K562 (cell line): ENCODE measurements around the gene BOLL. TPM values are rescaled to one million over a fixed set of nuclear protein-coding genes. Genes with fewer than 3 reads are reported as not detected.

Source experiments
- ATAC-seq: fragments of 200-7000 bp; cut with Tn5 transposase; 3 replicates; pipeline ENCODE4 v1.9.1; 2020; ENCODE audit warnings: moderate library complexity
- BruUV-seq: library from RNA; stranded (reverse); fragments of 400-500 nt; replicated peaks from 2 replicates; lab custom pipeline; 2021; lab: Mats Ljungman, UMichigan
- CTCF ChIA-PET: fragments of 300-600 bp; formaldehyde crosslinking; extraction: SDS; loops from one replicate; lab custom pipeline; 2021; ENCODE audit warnings: low intra/inter-chr PET ratio; lab: Yijun Ruan, JAX
- POLR2A ChIA-PET: fragments of 300-600, 350-650 bp; sonication (Branson Sonifier 250); formaldehyde crosslinking; extraction: SDS; loops from one replicate; lab custom pipeline; 2021; ENCODE audit warnings: antibody characterized with exemption, inconsistent platforms; lab: Yijun Ruan, JAX
- DNase-seq, 4 experiments: peaks; one replicate each; pipeline versions ENCODE4 v3.0.0 to v3.0.0-alpha.2; 2011 to 2018; ENCODE audit warnings: low spot score in 3 of 4, mixed read lengths in 3 of 4; ENCODE audit errors: extremely low read depth in 1 of 4
- FAIRE-seq: peaks from 2 replicates; lab custom pipeline; 2011; peaks lifted over from hg19 to GRCh38; lab: Jason Lieb, UNC
- H2AFZ ChIP-seq: 2 replicates; pipeline ENCODE4 v1.6.0; 2011; ENCODE audit warnings: low read depth, low read length, control low read depth, inconsistent platforms
- H3K27ac ChIP-seq: fragments of 200-600 bp; 3 replicates; pipeline ENCODE4 v1.8.0; 2011; ENCODE audit warnings: low read depth, mild to moderate bottlenecking, control low read depth, inconsistent platforms, low read length, moderate library complexity, mixed read lengths; ENCODE audit errors: extremely low read depth
- H3K27me3 ChIP-seq, 2 experiments: fragments of 300-600 bp in 1 of 2; 2 replicates in 1 of 2; 3 replicates in 1 of 2; pipeline versions ENCODE4 v1.6.0 to v1.8.0; 2011; ENCODE audit warnings: inconsistent platforms in 2 of 2, low read length in 2 of 2, mild to moderate bottlenecking in 1 of 2, mixed read lengths in 1 of 2, moderate library complexity in 1 of 2; ENCODE audit not compliant: control insufficient read depth in 2 of 2, insufficient read depth in 2 of 2
- H3K36me3 ChIP-seq: fragments of 300-600 bp; 3 replicates; pipeline ENCODE4 v1.8.0; 2011; ENCODE audit warnings: mild to moderate bottlenecking, low read length, inconsistent platforms; ENCODE audit not compliant: control insufficient read depth, insufficient read depth
- H3K4me1 ChIP-seq, 2 experiments: fragments of 200-600 bp in 1 of 2; replicated peaks in 1 of 2; 2 replicates in 1 of 2; 3 replicates in 1 of 2; pipeline versions ENCODE4 v1.5.1 to v1.8.0; 2011; ENCODE audit warnings: inconsistent platforms in 2 of 2, low read length in 2 of 2, mild to moderate bottlenecking in 1 of 2, mixed read lengths in 1 of 2, moderate library complexity in 1 of 2; ENCODE audit not compliant: control insufficient read depth in 2 of 2, insufficient read depth in 2 of 2
- H3K4me2 ChIP-seq: 2 replicates; pipeline ENCODE4 v1.6.1; 2011; ENCODE audit warnings: low read length, control low read depth, inconsistent platforms, mixed read lengths; ENCODE audit not compliant: insufficient read depth
- H3K4me3 ChIP-seq: fragments of 200-600 bp; sonication (generic), shearing (Covaris generic); 2 replicates; pipeline ENCODE4 v1.5.1; 2016; ENCODE audit warnings: control low read depth, inconsistent platforms
- H3K79me2 ChIP-seq: fragments of 200-600 bp; 3 replicates; pipeline ENCODE4 v1.8.0; 2011; ENCODE audit warnings: low read length, inconsistent platforms; ENCODE audit not compliant: control insufficient read depth, insufficient read depth
- H3K9ac ChIP-seq, 2 experiments: 2 replicates each; pipeline versions ENCODE4 v1.6.0 to v1.6.1; 2011; ENCODE audit warnings: low read depth in 2 of 2, low read length in 2 of 2, control low read depth in 1 of 2, inconsistent platforms in 1 of 2, mild to moderate bottlenecking in 1 of 2, mixed read lengths in 1 of 2; ENCODE audit not compliant: insufficient read depth in 1 of 2
- H3K9me1 ChIP-seq: one replicate; pipeline ENCODE4 v1.6.0; 2011; ENCODE audit warnings: inconsistent platforms, mild to moderate bottlenecking, low read length, moderate library complexity; ENCODE audit not compliant: control insufficient read depth, insufficient read depth
- H3K9me3 ChIP-seq: replicated peaks from 2 replicates; pipeline ENCODE4 v1.5.1; 2011; ENCODE audit warnings: low read depth, low read length, inconsistent platforms; ENCODE audit not compliant: control insufficient read depth, insufficient read depth
- H4K20me1 ChIP-seq: replicated peaks from 2 replicates; pipeline ENCODE4 v1.6.1; 2011; ENCODE audit warnings: low read length, inconsistent platforms, mixed read lengths; ENCODE audit not compliant: control insufficient read depth, insufficient read depth
- ERF ChIP-seq: fragments of 450-650 bp; formaldehyde crosslinking; IDR thresholded peaks from 2 replicates; pipeline ENCODE4 v1.4.0; 2020; ENCODE audit warnings: mild to moderate bottlenecking, mixed read lengths
- ETV1 ChIP-seq: fragments of 450-650 bp; conservative IDR thresholded peaks from 2 replicates; pipeline ENCODE4 v1.6.1; 2016; ENCODE audit warnings: missing genetic modification characterization, control low read depth, low read depth, missing compliant biosample characterization
- KAT7 ChIP-seq: sonication (generic); formaldehyde crosslinking; IDR thresholded peaks from 2 replicates; pipeline ENCODE4 v1.8.0; 2022; ENCODE audit warnings: missing genetic modification reagents, mild to moderate bottlenecking, borderline replicate concordance
- PML ChIP-seq: IDR thresholded peaks from 2 replicates; pipeline ENCODE4 v1.6.1; 2012; ENCODE audit warnings: low read length, inconsistent platforms
- POLR2G ChIP-seq: fragments of 200-400 bp; formaldehyde crosslinking; IDR thresholded peaks from 2 replicates; pipeline ENCODE4 v1.6.1; 2017; ENCODE audit warnings: low read depth, mild to moderate bottlenecking, antibody characterized with exemption, low read length, moderate library complexity
- SRF ChIP-seq, 2 experiments: fragments of 250-450, 450-650 bp in 1 of 2; sonication (Bioruptor Pico) in 1 of 2; sonication (generic) in 1 of 2; formaldehyde crosslinking; IDR thresholded peaks; 2 replicates each; pipeline versions ENCODE4 v1.5.0 to v1.5.1; 2020 to 2022; ENCODE audit warnings: mild to moderate bottlenecking in 1 of 2, missing genetic modification reagents in 1 of 2
- SRSF1 ChIP-seq: fragments of 200-400 bp; formaldehyde crosslinking; IDR thresholded peaks from 2 replicates; pipeline ENCODE4 v1.6.1; 2017; ENCODE audit warnings: mild to moderate bottlenecking, low read depth, low read length, moderate library complexity
- ZNF124 ChIP-seq: sonication (generic); formaldehyde crosslinking; IDR thresholded peaks from 2 replicates; pipeline ENCODE4 v1.8.1; 2022; ENCODE audit warnings: missing genetic modification reagents
- ZNF316 ChIP-seq: fragments of 450-650 bp; IDR thresholded peaks from 2 replicates; pipeline ENCODE4 v1.6.1; 2016
- ZNF764 ChIP-seq: fragments of 250-450 bp; sonication (Bioruptor Pico); IDR thresholded peaks from 2 replicates; pipeline ENCODE4 v1.4.0; 2020; ENCODE audit warnings: low read depth, mild to moderate bottlenecking, moderate library complexity
- WGBS: fragments of 100-300 bp; shearing (Covaris generic); methylation state at CpG from one replicate; pipeline ENCODE4 v1.1.6; 2016; ENCODE audit warnings: low coverage, mixed read lengths; ENCODE audit not compliant: insufficient coverage; ENCODE audit errors: missing lambda C conversion rate; 5-methylcytosine and 5-hydroxymethylcytosine counted together
- in situ Hi-C: fragments of 300-500 bp; cut with MboI; formaldehyde crosslinking; loops from 4 replicates; pipeline ENCODE4 v1.15.0; 2018; ENCODE audit warnings: inconsistent platforms, mixed read lengths
- intact Hi-C: fragments of 100-400 bp; cut with micrococcal nuclease; formaldehyde crosslinking; loops from 2 replicates; pipeline ENCODE4 v1.14.2; 2022
- polyA plus RNA-seq, 8 experiments: library from polyadenylated mRNA; depleted of rRNA in 4 of 8; stranded (reverse) in 5 of 8; unstranded in 3 of 8; fragments of >200 nt; fragmentation: Nextera tagmentation in 2 of 8; fragmentation: Illumina TruSeq in 1 of 8; extraction: Ambion mirVana in 2 of 8; extraction: Trizol in 1 of 8; gene quantifications; 2 replicates each; pipeline versions ENCODE4 v1.2.1 to v1.2.3, GENCODE V29; 2011 to 2014; ENCODE audit warnings: inconsistent platforms in 1 of 8, missing spikeins in 1 of 8
- total RNA-seq, 7 experiments: library from RNA; depleted of rRNA in 6 of 7; stranded (reverse); fragments of >200 nt in 6 of 7; fragmentation: Illumina TruSeq in 2 of 7; extraction: Trizol in 2 of 7; gene quantifications; 2 replicates each; pipeline versions ENCODE4 v1.2.1 to v1.2.3, GENCODE V29; 2011 to 2021; ENCODE audit warnings: low replicate concordance in 1 of 7
- TF ChIP-seq, protein P1 (sequence below), 2 experiments: fragments of 450-650 bp in 1 of 2; sonication (generic) in 1 of 2; formaldehyde crosslinking in 1 of 2; IDR thresholded peaks in 1 of 2; conservative IDR thresholded peaks in 1 of 2; 2 replicates each; pipeline versions ENCODE4 v1.6.1 to v1.8.1; 2016 to 2023; ENCODE audit warnings: mild to moderate bottlenecking in 2 of 2, moderate library complexity in 2 of 2, inconsistent platforms in 1 of 2, missing genetic modification reagents in 1 of 2
- TF ChIP-seq, protein P2 (sequence below): sonication (generic); formaldehyde crosslinking; IDR thresholded peaks from 2 replicates; pipeline ENCODE4 v1.8.1; 2023; ENCODE audit warnings: mild to moderate bottlenecking, missing genetic modification reagents
- TF ChIP-seq, protein P3 (sequence below): sonication (generic); formaldehyde crosslinking; IDR thresholded peaks from 2 replicates; pipeline ENCODE4 v1.8.0; 2022; ENCODE audit warnings: mild to moderate bottlenecking, missing genetic modification reagents
- TF ChIP-seq, protein P4 (sequence below): fragments of 250-450 bp; sonication (Bioruptor Pico); IDR thresholded peaks from 2 replicates; pipeline ENCODE4 v1.8.0; 2022; ENCODE audit warnings: inconsistent platforms, mild to moderate bottlenecking, moderate library complexity, borderline replicate concordance

BOLL gene
- total and polyA plus RNA-seq, 9 of the 15 experiments (the other 6 are each of a cell fraction or from before 2014, with no cell fraction given), result 0.11 to 0.55 (median 0.19) TPM; not detected in 1

DNA sequence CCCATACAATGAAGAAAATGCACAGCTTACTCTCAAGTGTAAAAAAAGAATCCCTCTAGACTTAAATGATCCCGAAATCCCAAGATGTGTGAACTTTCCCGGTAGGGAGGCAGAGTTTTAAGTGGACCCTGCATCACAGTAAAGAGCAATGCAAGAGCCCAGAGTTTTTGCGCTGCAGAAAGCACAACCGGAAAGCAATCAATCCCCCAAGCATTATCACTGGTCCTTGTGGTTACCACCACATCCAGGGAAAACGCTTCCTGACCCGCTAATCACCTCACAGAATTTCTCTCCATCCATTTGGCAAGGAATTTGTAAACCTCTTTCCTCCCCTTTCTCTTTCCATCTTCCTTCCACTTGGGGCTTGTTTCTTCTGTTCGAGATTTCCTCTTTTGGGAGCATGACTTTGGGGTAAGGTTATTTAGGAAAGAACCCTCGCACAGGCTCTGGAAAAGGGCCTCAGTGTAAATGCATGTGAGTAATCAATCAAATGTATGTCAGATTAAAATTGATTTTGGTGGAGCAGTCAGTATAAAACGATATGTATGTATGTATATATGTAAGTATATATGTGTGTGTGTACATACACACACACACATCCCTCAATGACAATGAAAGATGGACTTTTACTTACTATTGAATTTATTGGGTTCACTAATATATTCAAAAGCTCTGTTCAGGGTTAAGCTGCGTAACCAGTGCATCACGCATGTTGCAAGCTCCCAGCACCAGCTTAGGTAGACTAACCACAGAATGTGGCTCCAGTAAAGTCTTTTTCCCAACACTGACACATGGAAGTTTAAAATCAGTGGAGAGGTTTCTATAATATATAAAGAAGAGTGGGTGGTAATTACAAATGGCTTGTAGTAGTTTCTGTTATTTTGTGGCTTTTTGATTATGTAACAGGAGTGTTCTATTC is 20.9 kb upstream of the BOLL start:
- in situ Hi-C loops, result loop anchor here (10.0 kb wide), 1 partner anchor 319 kb away; no protein-coding TSS in a partner anchor
- Histone ChIP-seq H2AFZ (peak overlapping the region; percentile 57; the same call in 1 of the 2 replicates), H4K20me1 (no peaks in the 10 kb centered on the region), H3K36me3 (peaks cover 3% of the 10 kb centered on the region; the same call in 1 of the 3 replicates), H3K9me3 (no peaks in the 10 kb centered on the region), H3K79me2 (peaks cover 73% of the 10 kb centered on the region), H3K4me3 (peak overlapping the region; percentile 82), H3K27me3 (no peaks in the 10 kb centered on the region), H3K4me1 (peaks cover 6 to 21% of the 10 kb centered on the region in 2 experiments; a peak in 4 of 5 replicates), H3K9ac (peak overlapping the region; percentile 57 to 88; a peak in 3 of 4 replicates), H3K9me1 (no peaks in the 10 kb centered on the region), H3K4me2 (peak overlapping the region; percentile 84), H3K27ac (peak overlapping the region; percentile 37)
- POLR2A ChIA-PET, result interaction anchor here (0.6 kb wide), 2 partner anchors 260 to 304 kb away, joined by 3 read pairs; no protein-coding TSS in a partner anchor
- ATAC-seq (0 out of 3 replicates have a peak, but pooled peaks have one; percentile 1), FAIRE-seq (peak; percentile 77), DNase-seq (peak in 2 of 4 experiments; percentile 9 to 30)
- BruUV-seq, result TSS peak; percentile 35
- CTCF ChIA-PET, result no interaction called here
- 2% methylated on average over 11 of the region's 11 CpGs for WGBS
- intact Hi-C loops, result loop anchor here (1.0 to 10.0 kb wide), 4 partner anchors 45 to 1649 kb away; partner anchors contain the start of gene SATB2
- TF ChIP-seq SRF (CRISPR knock-in tag; IDR thresholded peaks at IDR 0.05), result peak in 1 of 2 experiments; percentile 19; a peak in 1 of 4 replicates
- TF ChIP-seq, protein P1, sequence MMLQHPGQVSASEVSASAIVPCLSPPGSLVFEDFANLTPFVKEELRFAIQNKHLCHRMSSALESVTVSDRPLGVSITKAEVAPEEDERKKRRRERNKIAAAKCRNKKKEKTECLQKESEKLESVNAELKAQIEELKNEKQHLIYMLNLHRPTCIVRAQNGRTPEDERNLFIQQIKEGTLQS (IDR thresholded peaks at IDR 0.05), result no peak
- TF ChIP-seq, protein P1 (CRISPR knock-in tag; conservative IDR thresholded peaks at IDR 0.05), result no peak
- TF ChIP-seq KAT7 (CRISPR knock-in tag), result no peak
- no peak for TF ChIP-seq POLR2G
- peak; percentile 66 for TF ChIP-seq ETV1 (tag)
- TF ChIP-seq ZNF124, result no peak
- TF ChIP-seq ERF (CRISPR knock-in tag), result no peak
- no peak for TF ChIP-seq ZNF316
- TF ChIP-seq SRSF1, result no peak
- TF ChIP-seq ZNF764 (CRISPR knock-in tag), result no peak
- TF ChIP-seq, protein P2, sequence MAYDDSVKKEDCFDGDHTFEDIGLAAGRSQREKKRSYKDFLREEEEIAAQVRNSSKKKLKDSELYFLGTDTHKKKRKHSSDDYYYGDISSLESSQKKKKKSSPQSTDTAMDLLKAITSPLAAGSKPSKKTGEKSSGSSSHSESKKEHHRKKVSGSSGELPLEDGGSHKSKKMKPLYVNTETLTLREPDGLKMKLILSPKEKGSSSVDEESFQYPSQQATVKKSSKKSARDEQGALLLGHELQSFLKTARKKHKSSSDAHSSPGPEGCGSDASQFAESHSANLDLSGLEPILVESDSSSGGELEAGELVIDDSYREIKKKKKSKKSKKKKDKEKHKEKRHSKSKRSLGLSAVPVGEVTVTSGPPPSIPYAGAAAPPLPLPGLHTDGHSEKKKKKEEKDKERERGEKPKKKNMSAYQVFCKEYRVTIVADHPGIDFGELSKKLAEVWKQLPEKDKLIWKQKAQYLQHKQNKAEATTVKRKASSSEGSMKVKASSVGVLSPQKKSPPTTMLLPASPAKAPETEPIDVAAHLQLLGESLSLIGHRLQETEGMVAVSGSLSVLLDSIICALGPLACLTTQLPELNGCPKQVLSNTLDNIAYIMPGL (CRISPR knock-in tag), result no peak
- TF ChIP-seq, protein P3, sequence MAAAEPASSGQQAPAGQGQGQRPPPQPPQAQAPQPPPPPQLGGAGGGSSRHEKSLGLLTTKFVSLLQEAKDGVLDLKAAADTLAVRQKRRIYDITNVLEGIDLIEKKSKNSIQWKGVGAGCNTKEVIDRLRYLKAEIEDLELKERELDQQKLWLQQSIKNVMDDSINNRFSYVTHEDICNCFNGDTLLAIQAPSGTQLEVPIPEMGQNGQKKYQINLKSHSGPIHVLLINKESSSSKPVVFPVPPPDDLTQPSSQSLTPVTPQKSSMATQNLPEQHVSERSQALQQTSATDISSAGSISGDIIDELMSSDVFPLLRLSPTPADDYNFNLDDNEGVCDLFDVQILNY (CRISPR knock-in tag), result no peak
- TF ChIP-seq, protein P4, sequence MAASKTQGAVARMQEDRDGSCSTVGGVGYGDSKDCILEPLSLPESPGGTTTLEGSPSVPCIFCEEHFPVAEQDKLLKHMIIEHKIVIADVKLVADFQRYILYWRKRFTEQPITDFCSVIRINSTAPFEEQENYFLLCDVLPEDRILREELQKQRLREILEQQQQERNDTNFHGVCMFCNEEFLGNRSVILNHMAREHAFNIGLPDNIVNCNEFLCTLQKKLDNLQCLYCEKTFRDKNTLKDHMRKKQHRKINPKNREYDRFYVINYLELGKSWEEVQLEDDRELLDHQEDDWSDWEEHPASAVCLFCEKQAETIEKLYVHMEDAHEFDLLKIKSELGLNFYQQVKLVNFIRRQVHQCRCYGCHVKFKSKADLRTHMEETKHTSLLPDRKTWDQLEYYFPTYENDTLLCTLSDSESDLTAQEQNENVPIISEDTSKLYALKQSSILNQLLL (CRISPR knock-in tag), result no peak
- TF ChIP-seq PML, result no peak
